GM21529 (cell line): ENCODE results near the gene TELO2.

Source experiments
- ATAC-seq: cut with Tn5 transposase; IDR thresholded peaks from one replicate; pipeline ENCODE4 v1.9.1; 2021; ENCODE audit not compliant: unreplicated experiment

Gene TELO2

GRCh38 chr16:1514507-1514906, 21.3 kb downstream of the TELO2 start:
- ATAC-seq, result no peak

GRCh38 chr16:1518626-1519135, 25.5 kb downstream of the TELO2 start:
- ATAC-seq, result no peak

- no peak for ATAC-seq
Observed at GRCh38 chr16:1519831-1520230, 26.7 kb downstream of the TELO2 start.

- no peak for ATAC-seq
Observed at GRCh38 chr16:1520461-1520860, 27.3 kb downstream of the TELO2 start.

GRCh38 chr16:1523581-1524245, 30.6 kb downstream of the TELO2 start:
- no peak for ATAC-seq

GRCh38 chr16:1524366-1524765, 31.2 kb downstream of the TELO2 start:
- ATAC-seq, result no peak

- ATAC-seq, result no peak
Observed at GRCh38 chr16:1525871-1526607, 32.9 kb downstream of the TELO2 start.

GRCh38 chr16:1526608-1527555, 33.7 kb downstream of the TELO2 start:
- ATAC-seq, result no peak

- ATAC-seq, result no peak
Observed at GRCh38 chr16:1527836-1528811, 35.0 kb downstream of the TELO2 start.

GRCh38 chr16:1528921-1529537, 35.9 kb downstream of the TELO2 start:
- ATAC-seq, result no peak

- no peak for ATAC-seq
Observed at GRCh38 chr16:1530349-1530882, 37.3 kb downstream of the TELO2 start.

- ATAC-seq, result no peak
Observed at GRCh38 chr16:1530883-1531637, 37.9 kb downstream of the TELO2 start.

GRCh38 chr16:1531638-1531910, 38.4 kb downstream of the TELO2 start:
- no peak for ATAC-seq

- ATAC-seq, result no peak
Observed at GRCh38 chr16:1532081-1532760, 39.1 kb downstream of the TELO2 start.

GRCh38 chr16:1532771-1533170, 39.6 kb downstream of the TELO2 start:
- ATAC-seq, result no peak

- ATAC-seq, result no peak
Observed at GRCh38 chr16:1533443-1533951, 40.3 kb downstream of the TELO2 start, which contains the start of gene TMEM204. TMEM204 (plus strand) TSS chr16:1533666; CDS start chr16:1534276, 610 bp downstream.

- no peak for ATAC-seq
Observed at GRCh38 chr16:1534021-1535020, 41.2 kb downstream of the TELO2 start.
